ENCODE data around the gene NSUN2.

DNA sequence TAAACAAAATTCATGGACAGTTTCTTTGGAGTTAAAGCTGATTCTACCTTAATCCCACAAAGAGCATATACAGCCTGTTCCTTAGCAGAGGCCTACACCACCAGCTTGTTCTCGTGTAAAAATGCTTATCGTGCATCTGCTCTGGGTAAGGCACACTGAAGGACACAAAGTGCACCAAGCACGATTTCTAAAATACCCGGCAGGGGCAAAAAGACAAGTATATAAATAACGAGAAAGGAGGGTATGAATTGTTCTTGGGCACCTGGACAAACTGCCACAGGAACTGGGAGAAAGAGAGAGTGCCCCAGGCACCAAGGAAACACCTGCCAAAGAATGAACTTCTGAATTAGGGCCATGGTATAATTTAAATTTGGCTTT lies 25.3 kb downstream of the NSUN2 start:
- TF ChIP-seq CTCF (IDR thresholded peaks at IDR 0.05) (no peak), POLR2A (IDR thresholded peaks at IDR 0.05) (no peak), EP300 (IDR thresholded peaks at IDR 0.05) (no peak)

All from ovary (tissue), 3 donors.